ENCODE measurements around the gene DCTN1.
A peak's percentile ranks its signal among the peaks of the same experiment; 100 is the strongest.

DNA sequence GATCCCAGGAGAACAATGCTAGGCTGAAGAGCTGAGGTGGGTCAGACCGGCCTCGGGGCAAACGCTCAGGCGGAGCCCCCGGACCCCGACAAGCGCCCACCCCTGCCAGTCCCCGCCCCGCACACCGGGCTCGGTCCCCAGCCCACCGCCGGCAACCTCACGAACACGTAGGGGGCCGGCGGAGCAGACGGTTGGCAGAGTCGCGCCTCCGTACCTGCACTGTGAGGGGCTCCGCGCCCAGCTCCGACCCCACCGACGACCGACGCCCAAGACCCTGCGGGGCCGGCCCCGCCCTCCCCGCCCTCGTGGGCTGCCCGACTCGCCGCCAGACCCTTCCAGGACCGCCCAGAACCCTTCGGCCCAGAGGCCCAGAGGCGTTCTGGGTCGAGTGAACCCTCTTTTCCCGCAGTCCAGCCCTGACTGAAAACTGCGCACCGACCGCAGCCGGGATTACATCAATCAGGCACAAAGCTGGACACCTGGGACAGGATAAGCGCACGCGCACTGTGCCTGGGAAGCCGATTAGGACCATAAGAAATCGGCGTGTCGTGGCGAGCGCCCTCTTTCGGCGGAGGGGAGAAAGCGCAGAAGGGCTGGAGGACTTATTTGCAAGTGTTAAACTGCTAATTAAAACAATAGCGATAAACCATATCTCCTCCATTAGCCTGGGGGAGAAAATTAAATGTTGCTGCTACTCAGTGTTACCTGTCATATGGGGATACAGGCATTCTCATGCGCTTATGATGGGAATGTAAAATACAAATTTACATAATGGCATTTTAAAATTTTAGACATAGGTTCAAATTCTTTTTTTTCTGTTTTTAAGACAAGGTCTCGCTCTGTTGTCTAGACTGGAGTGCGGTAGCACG lies 11.7 kb upstream of the DCTN1 start:
- TF ChIP-seq, protein P1, sequence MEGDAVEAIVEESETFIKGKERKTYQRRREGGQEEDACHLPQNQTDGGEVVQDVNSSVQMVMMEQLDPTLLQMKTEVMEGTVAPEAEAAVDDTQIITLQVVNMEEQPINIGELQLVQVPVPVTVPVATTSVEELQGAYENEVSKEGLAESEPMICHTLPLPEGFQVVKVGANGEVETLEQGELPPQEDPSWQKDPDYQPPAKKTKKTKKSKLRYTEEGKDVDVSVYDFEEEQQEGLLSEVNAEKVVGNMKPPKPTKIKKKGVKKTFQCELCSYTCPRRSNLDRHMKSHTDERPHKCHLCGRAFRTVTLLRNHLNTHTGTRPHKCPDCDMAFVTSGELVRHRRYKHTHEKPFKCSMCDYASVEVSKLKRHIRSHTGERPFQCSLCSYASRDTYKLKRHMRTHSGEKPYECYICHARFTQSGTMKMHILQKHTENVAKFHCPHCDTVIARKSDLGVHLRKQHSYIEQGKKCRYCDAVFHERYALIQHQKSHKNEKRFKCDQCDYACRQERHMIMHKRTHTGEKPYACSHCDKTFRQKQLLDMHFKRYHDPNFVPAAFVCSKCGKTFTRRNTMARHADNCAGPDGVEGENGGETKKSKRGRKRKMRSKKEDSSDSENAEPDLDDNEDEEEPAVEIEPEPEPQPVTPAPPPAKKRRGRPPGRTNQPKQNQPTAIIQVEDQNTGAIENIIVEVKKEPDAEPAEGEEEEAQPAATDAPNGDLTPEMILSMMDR (conservative IDR thresholded peaks at IDR 0.05; ENCODE audit: low read length), result peak; percentile 94
- TF ChIP-seq EZH2phosphoT487 (IDR thresholded peaks at IDR 0.05; ENCODE audit: borderline replicate concordance), result no peak

Data from Loucy (cell line).